ENCODE measurements around the gene SSBP4. TPM values are rescaled to one million over a fixed set of nuclear protein-coding genes. Genes with fewer than 3 reads are reported as not detected.

The SSBP4 gene
- total and polyA plus RNA-seq, 2 of the 8 experiments (the other 6 are each of a cell fraction or from before 2014, with no cell fraction given), result 26.4 to 33.7 TPM

DNA sequence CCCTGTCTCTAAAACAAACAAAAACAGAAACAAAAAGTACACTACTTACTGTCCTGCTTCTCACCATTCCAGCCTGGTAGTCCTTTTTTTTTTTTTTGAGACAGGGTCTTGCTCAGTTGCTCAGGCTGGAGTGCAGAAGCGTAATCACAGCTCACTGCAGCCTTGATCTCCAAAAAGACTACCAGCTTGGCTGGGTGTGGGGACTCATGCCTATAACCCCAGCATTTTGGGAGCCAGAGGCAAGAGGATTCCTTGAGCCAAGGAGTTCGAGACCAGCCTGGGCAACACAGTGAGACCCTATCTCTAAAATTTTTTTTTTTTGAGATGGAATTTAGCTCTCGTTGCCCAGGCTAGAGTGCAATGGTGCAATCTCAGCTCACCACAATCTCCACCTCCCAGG lies 38.4 kb upstream of the SSBP4 start (continued):
- TF ChIP-seq, protein P1, sequence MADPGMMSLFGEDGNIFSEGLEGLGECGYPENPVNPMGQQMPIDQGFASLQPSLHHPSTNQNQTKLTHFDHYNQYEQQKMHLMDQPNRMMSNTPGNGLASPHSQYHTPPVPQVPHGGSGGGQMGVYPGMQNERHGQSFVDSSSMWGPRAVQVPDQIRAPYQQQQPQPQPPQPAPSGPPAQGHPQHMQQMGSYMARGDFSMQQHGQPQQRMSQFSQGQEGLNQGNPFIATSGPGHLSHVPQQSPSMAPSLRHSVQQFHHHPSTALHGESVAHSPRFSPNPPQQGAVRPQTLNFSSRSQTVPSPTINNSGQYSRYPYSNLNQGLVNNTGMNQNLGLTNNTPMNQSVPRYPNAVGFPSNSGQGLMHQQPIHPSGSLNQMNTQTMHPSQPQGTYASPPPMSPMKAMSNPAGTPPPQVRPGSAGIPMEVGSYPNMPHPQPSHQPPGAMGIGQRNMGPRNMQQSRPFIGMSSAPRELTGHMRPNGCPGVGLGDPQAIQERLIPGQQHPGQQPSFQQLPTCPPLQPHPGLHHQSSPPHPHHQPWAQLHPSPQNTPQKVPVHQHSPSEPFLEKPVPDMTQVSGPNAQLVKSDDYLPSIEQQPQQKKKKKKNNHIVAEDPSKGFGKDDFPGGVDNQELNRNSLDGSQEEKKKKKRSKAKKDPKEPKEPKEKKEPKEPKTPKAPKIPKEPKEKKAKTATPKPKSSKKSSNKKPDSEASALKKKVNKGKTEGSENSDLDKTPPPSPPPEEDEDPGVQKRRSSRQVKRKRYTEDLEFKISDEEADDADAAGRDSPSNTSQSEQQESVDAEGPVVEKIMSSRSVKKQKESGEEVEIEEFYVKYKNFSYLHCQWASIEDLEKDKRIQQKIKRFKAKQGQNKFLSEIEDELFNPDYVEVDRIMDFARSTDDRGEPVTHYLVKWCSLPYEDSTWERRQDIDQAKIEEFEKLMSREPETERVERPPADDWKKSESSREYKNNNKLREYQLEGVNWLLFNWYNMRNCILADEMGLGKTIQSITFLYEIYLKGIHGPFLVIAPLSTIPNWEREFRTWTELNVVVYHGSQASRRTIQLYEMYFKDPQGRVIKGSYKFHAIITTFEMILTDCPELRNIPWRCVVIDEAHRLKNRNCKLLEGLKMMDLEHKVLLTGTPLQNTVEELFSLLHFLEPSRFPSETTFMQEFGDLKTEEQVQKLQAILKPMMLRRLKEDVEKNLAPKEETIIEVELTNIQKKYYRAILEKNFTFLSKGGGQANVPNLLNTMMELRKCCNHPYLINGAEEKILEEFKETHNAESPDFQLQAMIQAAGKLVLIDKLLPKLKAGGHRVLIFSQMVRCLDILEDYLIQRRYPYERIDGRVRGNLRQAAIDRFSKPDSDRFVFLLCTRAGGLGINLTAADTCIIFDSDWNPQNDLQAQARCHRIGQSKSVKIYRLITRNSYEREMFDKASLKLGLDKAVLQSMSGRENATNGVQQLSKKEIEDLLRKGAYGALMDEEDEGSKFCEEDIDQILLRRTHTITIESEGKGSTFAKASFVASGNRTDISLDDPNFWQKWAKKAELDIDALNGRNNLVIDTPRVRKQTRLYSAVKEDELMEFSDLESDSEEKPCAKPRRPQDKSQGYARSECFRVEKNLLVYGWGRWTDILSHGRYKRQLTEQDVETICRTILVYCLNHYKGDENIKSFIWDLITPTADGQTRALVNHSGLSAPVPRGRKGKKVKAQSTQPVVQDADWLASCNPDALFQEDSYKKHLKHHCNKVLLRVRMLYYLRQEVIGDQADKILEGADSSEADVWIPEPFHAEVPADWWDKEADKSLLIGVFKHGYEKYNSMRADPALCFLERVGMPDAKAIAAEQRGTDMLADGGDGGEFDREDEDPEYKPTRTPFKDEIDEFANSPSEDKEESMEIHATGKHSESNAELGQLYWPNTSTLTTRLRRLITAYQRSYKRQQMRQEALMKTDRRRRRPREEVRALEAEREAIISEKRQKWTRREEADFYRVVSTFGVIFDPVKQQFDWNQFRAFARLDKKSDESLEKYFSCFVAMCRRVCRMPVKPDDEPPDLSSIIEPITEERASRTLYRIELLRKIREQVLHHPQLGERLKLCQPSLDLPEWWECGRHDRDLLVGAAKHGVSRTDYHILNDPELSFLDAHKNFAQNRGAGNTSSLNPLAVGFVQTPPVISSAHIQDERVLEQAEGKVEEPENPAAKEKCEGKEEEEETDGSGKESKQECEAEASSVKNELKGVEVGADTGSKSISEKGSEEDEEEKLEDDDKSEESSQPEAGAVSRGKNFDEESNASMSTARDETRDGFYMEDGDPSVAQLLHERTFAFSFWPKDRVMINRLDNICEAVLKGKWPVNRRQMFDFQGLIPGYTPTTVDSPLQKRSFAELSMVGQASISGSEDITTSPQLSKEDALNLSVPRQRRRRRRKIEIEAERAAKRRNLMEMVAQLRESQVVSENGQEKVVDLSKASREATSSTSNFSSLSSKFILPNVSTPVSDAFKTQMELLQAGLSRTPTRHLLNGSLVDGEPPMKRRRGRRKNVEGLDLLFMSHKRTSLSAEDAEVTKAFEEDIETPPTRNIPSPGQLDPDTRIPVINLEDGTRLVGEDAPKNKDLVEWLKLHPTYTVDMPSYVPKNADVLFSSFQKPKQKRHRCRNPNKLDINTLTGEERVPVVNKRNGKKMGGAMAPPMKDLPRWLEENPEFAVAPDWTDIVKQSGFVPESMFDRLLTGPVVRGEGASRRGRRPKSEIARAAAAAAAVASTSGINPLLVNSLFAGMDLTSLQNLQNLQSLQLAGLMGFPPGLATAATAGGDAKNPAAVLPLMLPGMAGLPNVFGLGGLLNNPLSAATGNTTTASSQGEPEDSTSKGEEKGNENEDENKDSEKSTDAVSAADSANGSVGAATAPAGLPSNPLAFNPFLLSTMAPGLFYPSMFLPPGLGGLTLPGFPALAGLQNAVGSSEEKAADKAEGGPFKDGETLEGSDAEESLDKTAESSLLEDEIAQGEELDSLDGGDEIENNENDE (IDR thresholded peaks at IDR 0.05; ENCODE audit: insufficient replicate concordance, low read length), result no peak
- TF ChIP-seq CHD2 (IDR thresholded peaks at IDR 0.05; ENCODE audit: low read length) (no peak), RBBP5 (IDR thresholded peaks at IDR 0.05; ENCODE audit: borderline replicate concordance, low read depth, low read length) (no peak)

Measured in H1 (cell line).